Gastrocnemius medialis (tissue), 4 donors: ENCODE measurements around the gene CFAP57.

Experiments used
- CTCF ChIP-seq, 5 experiments: fragments of 450-650 bp in 3 of 5; fragments of 200-600 bp in 2 of 5; sonication (generic) in 2 of 5; IDR thresholded peaks in 4 of 5; conservative IDR thresholded peaks in 1 of 5; 1 replicate in 4 of 5; 2 replicates in 1 of 5; pipeline ENCODE4 v1.5.1; 2016 to 2019; ENCODE audit warnings: antibody characterized with exemption in 5 of 5, mild to moderate bottlenecking in 3 of 5, moderate library complexity in 3 of 5
- POLR2A ChIP-seq, 2 donors: fragments of 450-650 bp; IDR thresholded peaks; one replicate each; pipeline ENCODE4 v1.6.1; 2017; ENCODE audit warnings: antibody characterized with exemption in 2 of 2, mild to moderate bottlenecking in 2 of 2, moderate library complexity in 2 of 2

- TF ChIP-seq CTCF (IDR thresholded peaks at IDR 0.05 in 4 of 5, conservative IDR thresholded peaks at IDR 0.05 in 1 of 5) (no peak), POLR2A (IDR thresholded peaks at IDR 0.05) (no peak)
Observed at GRCh38 chr1:43241413-43241836, 69.3 kb downstream of the CFAP57 start.
